A204.1 (cell line): ENCODE results near the gene CHTOP.
A peak's percentile ranks its signal among the peaks of the same experiment; 100 is the strongest.

Experiments
- FAIRE-seq: peaks from 2 replicates; lab custom pipeline; 2012; peaks lifted over from hg19 to GRCh38; lab: Jason Lieb, UNC

CHTOP gene

GRCh38 chr1:153613406-153613805 is 20.5 kb upstream of the CHTOP start:
- no peak for FAIRE-seq

GRCh38 chr1:153614189-153614900 is 19.5 kb upstream of the CHTOP start:
- no peak for FAIRE-seq

DNA sequence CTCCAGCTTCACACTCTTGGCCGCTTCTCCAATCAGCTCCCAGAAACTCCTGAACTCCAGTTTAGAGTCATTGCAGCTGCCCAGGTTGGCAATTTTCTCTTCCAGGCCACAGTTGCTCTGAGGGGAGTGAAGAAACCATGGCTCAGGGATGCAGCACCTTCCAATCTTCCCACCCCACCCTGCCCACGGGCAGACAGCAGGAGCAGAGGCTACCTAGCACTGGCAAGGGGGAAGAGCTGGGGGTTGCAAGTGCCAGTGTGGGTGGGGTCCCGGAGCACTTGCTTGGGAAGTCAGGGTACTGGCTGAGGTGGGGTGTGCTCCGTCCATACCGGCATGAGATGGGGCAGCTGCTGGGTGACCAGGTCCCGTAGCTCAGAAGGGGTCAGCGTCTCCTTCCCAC is 19.0 kb upstream of the CHTOP start:
- no peak for FAIRE-seq

DNA sequence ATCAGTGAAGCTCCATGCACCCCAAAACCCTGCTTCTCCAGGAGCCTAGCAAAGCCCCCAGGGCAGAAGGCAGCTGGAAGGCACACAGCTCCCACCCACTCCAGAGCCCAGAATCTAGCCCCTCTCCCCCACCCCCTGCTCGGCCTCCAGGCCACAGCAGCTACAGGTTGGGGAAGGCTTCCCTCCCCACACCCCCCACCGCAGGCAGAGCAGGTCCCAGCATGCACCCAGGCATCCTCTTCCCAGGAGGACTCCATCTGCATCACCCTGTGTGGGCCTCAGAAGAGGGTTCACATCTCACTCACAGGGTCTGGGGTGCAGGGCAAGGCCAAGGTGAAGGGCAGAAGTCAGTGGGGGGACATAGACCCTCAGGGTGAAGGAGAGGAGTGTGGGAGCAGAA is 18.5 kb upstream of the CHTOP start:
- FAIRE-seq: no peak

DNA sequence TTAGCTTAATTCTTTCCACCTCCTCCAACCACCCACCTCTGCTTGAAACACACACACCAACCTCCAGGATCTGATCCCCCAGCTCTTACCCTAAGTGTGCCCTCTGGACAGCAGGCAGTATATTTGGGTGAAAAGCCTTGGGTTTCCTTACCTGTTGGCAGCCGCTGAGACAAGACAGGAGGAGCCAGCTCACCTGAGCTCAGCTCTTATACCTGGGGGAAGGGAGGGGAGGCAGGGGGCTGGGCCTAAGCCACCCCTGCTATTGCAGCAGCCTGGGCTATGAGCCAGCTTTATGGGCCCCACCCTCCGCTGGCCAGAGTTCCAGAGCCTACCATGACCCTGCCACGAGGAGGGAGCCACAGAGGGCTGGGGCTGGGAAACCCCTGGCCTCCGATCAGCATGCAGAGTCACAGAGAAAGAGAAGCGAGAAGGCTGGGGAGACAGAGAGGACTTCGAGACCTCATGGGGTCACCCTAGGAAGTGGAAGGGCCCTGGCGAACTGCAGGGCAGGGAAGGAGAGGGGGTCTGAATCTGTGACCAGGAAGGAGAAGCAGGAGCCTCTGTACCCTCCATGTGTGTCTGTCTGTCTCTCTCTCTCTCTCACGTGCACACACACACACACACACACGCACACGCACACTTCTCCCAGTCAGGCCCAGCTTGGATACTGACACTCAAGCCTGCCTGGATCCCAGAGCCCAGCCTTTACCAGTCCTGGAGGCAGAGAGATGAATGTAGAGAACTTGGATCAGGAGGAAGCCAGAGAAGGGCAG is 17.5 kb upstream of the CHTOP start, which contains the start of gene S100A14:
S100A14 (minus strand) TSS at position 182 of the 773 bp plus-strand sequence. CDS start 467 bp downstream, outside the sequence.
- FAIRE-seq: no peak

DNA sequence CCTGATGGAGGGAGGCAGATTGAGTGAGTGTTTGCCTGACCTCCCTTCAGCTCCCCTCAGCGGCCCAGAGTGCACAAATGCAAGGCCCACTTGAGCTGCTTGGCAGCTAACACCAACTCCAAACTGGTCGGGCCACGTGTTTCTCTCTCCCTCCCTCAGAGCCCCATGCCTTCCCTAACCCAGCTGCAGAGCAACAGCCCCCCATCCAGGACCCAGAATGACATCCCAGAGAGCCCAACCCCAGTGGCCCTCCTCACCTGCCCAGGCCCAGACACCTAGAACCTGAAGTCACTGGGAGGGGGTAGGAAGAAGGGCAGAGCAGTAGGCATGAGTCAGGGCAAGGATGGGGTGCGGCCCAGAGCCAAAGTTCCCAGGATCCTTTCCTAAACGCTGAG is 17.0 kb upstream of the CHTOP start:
- FAIRE-seq: no peak

DNA sequence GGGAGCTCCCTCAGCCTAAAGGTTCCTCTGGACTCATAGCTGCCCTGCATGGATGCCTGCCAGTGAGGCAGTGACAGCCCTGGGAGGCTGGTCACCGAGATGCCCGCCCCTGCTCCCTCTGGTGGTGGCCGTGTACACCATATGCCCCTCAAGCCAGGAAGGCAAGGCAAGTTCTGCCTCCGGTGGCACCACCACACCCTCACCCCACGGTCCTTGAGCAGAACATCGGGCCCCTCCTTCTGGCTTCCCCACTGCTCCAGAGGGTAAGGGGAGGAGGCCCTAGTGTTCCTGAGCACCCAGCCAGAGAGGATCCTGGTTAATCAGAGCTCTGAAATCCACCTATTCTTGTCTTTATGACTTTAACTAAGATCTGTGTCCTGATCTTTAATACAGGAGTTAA is 16.2 kb upstream of the CHTOP start:
- FAIRE-seq: no peak

GRCh38 chr1:153619171-153619570 is 14.7 kb upstream of the CHTOP start:
- no peak for FAIRE-seq

- FAIRE-seq: no peak
Observed at GRCh38 chr1:153623101-153623500, 10.8 kb upstream of the CHTOP start.

DNA sequence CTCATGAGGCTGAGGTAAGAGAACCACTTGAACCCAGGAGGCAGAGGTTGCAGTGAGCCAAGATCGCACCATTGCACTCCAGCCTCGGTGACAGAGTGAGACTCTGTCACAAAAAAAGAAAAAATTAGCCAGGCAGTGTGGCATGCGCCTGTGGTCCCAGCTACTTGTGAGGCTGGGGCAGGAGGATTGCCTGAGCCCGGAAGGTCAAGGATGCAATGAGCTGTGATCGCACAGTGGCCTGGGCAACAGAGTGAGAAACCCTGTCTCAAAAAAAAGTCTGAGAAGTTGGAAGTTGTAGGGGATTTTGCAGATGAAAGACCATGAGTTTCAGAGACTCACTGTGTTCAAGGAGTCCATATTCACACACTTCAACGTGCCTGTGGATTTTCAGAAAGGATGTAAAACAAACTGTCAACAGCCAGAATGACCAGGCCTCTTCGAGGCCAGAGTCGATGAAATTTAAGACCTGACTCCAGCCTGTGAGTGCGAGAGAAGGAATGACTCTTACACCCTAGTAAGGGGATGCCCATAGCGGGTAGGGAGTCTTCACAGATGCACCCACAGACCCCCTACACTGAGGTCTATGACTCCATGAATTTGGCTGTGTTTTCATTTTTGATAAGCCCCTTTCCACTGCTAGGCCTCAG is 8.8 kb upstream of the CHTOP start:
- FAIRE-seq: no peak

DNA sequence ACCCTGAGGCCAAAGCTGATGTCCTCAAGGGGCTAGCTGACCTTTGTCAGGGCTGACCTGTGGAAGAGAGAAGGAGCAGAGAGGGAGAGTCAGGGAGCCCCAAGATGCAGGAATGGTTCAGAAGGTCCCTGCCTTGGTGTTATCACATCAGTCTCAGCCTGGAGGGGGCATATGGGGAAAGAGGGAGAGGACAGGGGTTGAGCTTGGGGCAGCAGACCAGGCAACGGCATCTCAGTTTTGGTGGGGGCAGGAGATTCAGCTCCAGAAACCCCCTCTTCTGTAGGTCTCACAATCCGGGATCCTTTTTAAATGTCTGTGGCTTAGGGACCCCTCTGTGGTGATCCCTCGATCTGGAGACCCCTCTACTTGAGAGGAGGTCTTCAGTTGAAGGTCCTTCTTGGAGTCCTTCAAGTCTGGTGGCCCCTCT is 7.4 kb upstream of the CHTOP start:
- no peak for FAIRE-seq

- FAIRE-seq: peak; percentile 84
Observed at GRCh38 chr1:153626904-153627714, 6.8 kb upstream of the CHTOP start, which contains the start of gene S100A13. Gene S100A13, minus strand, starts transcription at chr1:153627505. Its CDS starts 1,033 bp downstream, at chr1:153626472.

GRCh38 chr1:153627715-153628626 is 5.9 kb upstream of the CHTOP start, which contains the start of gene S100A1:
Gene S100A1, plus strand, starts transcription at chr1:153628434. Its CDS starts 2,088 bp downstream, at chr1:153630522.
- peak; percentile 9 for FAIRE-seq

- FAIRE-seq: no peak
Observed at GRCh38 chr1:153628638-153629342, 5.1 kb upstream of the CHTOP start.

DNA sequence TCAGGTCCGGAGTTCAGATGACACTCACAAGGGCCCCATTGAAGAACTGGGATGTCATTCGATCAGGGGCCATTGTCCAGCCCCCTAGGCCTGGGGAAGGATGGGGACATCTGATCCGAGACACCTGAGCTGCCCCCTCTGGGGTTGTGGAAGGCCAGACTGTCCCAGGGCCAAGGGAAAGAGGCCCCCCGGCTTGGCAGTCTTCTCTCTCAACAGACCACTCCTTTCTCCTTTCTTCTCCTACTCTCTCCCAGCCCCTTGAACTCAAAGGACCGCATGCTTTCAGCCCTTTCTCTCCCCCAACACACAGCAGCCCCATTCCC is 4.6 kb upstream of the CHTOP start:
- no peak for FAIRE-seq

- no peak for FAIRE-seq
Observed at GRCh38 chr1:153629971-153630370, 3.9 kb upstream of the CHTOP start.

DNA sequence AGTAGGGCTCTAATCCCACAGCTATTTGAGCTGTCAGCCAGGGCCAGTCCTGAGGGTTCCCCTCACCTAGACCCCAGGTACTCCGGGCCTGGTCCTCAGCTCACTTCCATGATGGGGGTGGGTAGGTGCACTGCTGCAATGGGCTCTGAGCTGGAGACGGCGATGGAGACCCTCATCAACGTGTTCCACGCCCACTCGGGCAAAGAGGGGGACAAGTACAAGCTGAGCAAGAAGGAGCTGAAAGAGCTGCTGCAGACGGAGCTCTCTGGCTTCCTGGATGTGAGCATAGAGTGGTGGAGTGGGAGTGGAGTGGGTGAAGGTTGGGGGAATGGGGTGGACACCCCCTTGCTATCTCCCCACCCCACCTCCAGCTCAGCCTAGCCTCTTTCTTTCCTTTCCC is 3.5 kb upstream of the CHTOP start:
- no peak for FAIRE-seq

DNA sequence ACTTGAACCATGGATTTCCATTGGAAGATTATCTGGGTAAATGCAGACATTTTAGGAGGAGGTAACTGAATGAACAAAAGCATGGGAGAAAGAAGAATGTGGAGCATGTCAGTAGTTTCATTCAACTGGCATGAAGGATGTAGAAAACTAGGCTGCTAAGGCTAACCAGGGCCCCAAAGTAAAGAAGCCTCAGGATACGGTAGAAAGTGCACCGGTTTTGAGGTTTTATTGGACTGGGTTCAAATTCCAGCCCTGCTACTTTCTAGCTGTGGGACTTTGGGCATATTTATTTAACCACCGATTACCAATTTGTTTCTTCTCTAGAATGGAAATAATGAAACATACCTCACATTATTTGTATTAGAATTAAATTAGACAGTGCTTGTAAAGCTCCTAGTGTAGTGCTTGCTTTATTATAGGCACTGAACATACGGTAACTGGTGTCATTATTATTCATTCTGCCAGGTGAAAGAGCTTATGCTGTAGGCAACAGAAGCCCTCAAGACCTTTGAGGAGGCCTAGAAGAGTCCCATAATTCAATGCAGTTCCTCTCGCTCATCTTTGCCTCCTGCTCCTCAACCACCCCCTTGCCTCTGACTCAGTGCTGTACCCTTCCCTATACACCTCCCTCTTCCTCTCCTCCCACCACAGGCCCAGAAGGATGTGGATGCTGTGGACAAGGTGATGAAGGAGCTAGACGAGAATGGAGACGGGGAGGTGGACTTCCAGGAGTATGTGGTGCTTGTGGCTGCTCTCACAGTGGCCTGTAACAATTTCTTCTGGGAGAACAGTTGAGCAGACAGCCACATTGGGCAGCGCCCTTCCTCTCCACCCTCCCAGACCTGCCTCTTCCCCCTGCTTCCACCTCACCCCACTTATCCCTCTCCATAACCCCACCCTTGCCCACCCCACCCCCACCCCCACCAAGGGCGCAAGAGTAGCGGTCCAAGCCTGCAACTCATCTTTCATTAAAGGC is 2.5 kb upstream of the CHTOP start:
- no peak for FAIRE-seq

DNA sequence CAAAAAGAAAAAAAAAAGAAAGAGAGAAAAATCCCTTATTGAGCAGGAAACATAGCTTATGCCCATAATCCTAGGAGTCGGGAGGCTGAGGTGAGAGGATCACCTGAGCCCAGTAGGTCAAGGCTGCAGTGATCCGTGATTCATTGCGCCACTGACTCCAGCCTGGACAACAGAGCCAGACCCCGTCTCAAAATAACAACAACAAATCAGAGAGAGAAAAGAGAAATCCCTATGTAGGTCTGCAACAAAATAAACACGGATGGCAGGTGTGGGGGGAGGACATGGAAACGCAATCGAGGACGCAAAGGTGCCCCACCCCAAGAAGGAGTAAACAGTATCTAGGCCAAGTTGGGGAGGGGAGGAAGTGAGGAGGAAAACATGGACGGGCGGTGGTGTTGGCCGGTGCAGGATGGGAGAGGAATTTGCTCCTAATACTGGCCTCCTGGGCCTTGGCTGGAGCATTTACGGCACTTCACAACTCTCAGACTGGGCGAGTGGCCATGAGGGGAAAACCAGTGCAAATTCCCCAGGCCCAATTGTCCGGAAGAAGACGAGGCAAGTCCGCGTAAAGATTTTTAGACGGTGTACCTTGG is 609 bp upstream of the CHTOP start:
- no peak for FAIRE-seq
